HepG2 (cell line): ENCODE results near the gene PYY. TPM values are rescaled to one million over a fixed set of nuclear protein-coding genes. Genes with fewer than 3 reads are reported as not detected.

Experiments
- AGO2 ChIP-seq: fragments of 200-400 bp; formaldehyde crosslinking; optimal IDR thresholded peaks from 2 replicates; pipeline ENCODE3; 2017; ENCODE audit warnings: mild to moderate bottlenecking, low read depth, low read length, moderate library complexity
- CEBPG ChIP-seq: IDR thresholded peaks from 2 replicates; pipeline ENCODE4 v1.6.1; 2016
- CENPBD1 ChIP-seq: sonication (generic); formaldehyde crosslinking; IDR thresholded peaks from 2 replicates; pipeline ENCODE4 v1.8.0; 2022; ENCODE audit warnings: missing genetic modification reagents, low read depth, mild to moderate bottlenecking, borderline replicate concordance
- HDAC6 ChIP-seq: fragments of 200-600 bp; sonication (generic); IDR thresholded peaks from 2 replicates; pipeline ENCODE4 v1.7.0; 2017; ENCODE audit warnings: mild to moderate bottlenecking, antibody characterized with exemption, low read length, low read depth
- HNF4A ChIP-seq: sonication (generic); formaldehyde crosslinking; IDR thresholded peaks from 2 replicates; pipeline ENCODE4 v1.4.0; 2020; ENCODE audit warnings: missing genetic modification reagents
- HNRNPH1 ChIP-seq: fragments of 200-400 bp; formaldehyde crosslinking; optimal IDR thresholded peaks from 2 replicates; pipeline ENCODE3; 2017; ENCODE audit warnings: mild to moderate bottlenecking, low read depth, low read length
- RAD21 ChIP-seq: fragments of 450-650 bp; formaldehyde crosslinking; IDR thresholded peaks from 2 replicates; pipeline ENCODE4 v1.5.0; 2020; ENCODE audit warnings: mild to moderate bottlenecking
- SYNCRIP ChIP-seq: fragments of 200-400 bp; formaldehyde crosslinking; IDR thresholded peaks from 2 replicates; pipeline ENCODE4 v1.6.1; 2018; ENCODE audit warnings: mild to moderate bottlenecking, low read depth, low read length; ENCODE audit not compliant: insufficient read depth
- ZBTB39 ChIP-seq: sonication (generic); formaldehyde crosslinking; IDR thresholded peaks from 2 replicates; pipeline ENCODE4 v1.5.0; 2020; ENCODE audit warnings: missing genetic modification reagents
- ZFYVE20 ChIP-seq: sonication (generic); formaldehyde crosslinking; IDR thresholded peaks from 2 replicates; pipeline ENCODE4 v1.8.0; 2023; ENCODE audit warnings: low read depth, mild to moderate bottlenecking, moderate library complexity, missing genetic modification reagents, borderline replicate concordance
- ZMYM4 ChIP-seq: sonication (generic); formaldehyde crosslinking; IDR thresholded peaks from 2 replicates; pipeline ENCODE4 v1.8.1; 2023; ENCODE audit warnings: mild to moderate bottlenecking, missing genetic modification reagents
- ZNF136 ChIP-seq: sonication (generic); formaldehyde crosslinking; IDR thresholded peaks from 2 replicates; pipeline ENCODE4 v1.8.1; 2022; ENCODE audit warnings: low read depth, mild to moderate bottlenecking, moderate library complexity, missing genetic modification reagents
- ZNF563 ChIP-seq: sonication (generic); formaldehyde crosslinking; IDR thresholded peaks from 2 replicates; pipeline ENCODE4 v1.8.0; 2022; ENCODE audit warnings: mild to moderate bottlenecking, moderate library complexity, missing genetic modification reagents
- ZNF850 ChIP-seq: sonication (generic); formaldehyde crosslinking; conservative IDR thresholded peaks from 2 replicates; pipeline ENCODE4 v1.9.0; 2021; ENCODE audit warnings: mild to moderate bottlenecking, missing genetic modification reagents
- polyA plus RNA-seq, 8 experiments: library from polyadenylated mRNA; depleted of rRNA in 3 of 8; stranded (reverse) in 7 of 8; unstranded in 1 of 8; fragments of >200 nt; fragmentation: Illumina TruSeq in 4 of 8; extraction: Trizol in 4 of 8; gene quantifications; 2 replicates each; pipeline versions ENCODE4 v1.2.1 to v1.2.3, GENCODE V29; 2011 to 2016; ENCODE audit warnings: low read depth in 4 of 8, missing spikeins in 1 of 8, mixed read lengths in 1 of 8; ENCODE audit not compliant: insufficient read depth in 1 of 8
- total RNA-seq, 5 experiments: library from RNA; depleted of rRNA; stranded (reverse); fragments of >200 nt; fragmentation: Illumina TruSeq; extraction: Trizol; gene quantifications; 2 replicates each; pipeline ENCODE4 v1.2.3, GENCODE V29; 2016; ENCODE audit warnings: low read depth in 1 of 5
- TF ChIP-seq, protein P1 (sequence below): sonication (generic); formaldehyde crosslinking; IDR thresholded peaks from 2 replicates; pipeline ENCODE4 v1.8.0; 2022; ENCODE audit warnings: mild to moderate bottlenecking, missing genetic modification reagents, moderate library complexity
- TF ChIP-seq, protein P2 (sequence below): sonication (generic); formaldehyde crosslinking; IDR thresholded peaks from 2 replicates; pipeline ENCODE4 v1.4.0; 2020; ENCODE audit warnings: missing genetic modification reagents

Gene PYY
- total and polyA plus RNA-seq, 2 of the 13 experiments (the other 11 are each of a cell fraction or from before 2014, with no cell fraction given) = 0.25 TPM; not detected in 1

GRCh38 chr17:43994272-43995149 lies 40.8 kb upstream of the PYY start (continued):
- TF ChIP-seq HDAC6 (no peak), HNF4A (CRISPR knock-in tag) (no peak), ZNF850 (CRISPR knock-in tag) (no peak), ZNF563 (no peak), SYNCRIP (no peak), ZNF136 (CRISPR knock-in tag) (no peak), CENPBD1 (CRISPR knock-in tag) (no peak), ZFYVE20 (no peak), ZMYM4 (CRISPR knock-in tag) (no peak), RAD21 (peak; percentile 99), HNRNPH1 (no peak), AGO2 (no peak), CEBPG (CRISPR knock-in tag) (no peak), ZBTB39 (CRISPR knock-in tag) (no peak)
- TF ChIP-seq, protein P1, sequence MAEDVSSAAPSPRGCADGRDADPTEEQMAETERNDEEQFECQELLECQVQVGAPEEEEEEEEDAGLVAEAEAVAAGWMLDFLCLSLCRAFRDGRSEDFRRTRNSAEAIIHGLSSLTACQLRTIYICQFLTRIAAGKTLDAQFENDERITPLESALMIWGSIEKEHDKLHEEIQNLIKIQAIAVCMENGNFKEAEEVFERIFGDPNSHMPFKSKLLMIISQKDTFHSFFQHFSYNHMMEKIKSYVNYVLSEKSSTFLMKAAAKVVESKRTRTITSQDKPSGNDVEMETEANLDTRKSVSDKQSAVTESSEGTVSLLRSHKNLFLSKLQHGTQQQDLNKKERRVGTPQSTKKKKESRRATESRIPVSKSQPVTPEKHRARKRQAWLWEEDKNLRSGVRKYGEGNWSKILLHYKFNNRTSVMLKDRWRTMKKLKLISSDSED = no peak
- TF ChIP-seq, protein P2, sequence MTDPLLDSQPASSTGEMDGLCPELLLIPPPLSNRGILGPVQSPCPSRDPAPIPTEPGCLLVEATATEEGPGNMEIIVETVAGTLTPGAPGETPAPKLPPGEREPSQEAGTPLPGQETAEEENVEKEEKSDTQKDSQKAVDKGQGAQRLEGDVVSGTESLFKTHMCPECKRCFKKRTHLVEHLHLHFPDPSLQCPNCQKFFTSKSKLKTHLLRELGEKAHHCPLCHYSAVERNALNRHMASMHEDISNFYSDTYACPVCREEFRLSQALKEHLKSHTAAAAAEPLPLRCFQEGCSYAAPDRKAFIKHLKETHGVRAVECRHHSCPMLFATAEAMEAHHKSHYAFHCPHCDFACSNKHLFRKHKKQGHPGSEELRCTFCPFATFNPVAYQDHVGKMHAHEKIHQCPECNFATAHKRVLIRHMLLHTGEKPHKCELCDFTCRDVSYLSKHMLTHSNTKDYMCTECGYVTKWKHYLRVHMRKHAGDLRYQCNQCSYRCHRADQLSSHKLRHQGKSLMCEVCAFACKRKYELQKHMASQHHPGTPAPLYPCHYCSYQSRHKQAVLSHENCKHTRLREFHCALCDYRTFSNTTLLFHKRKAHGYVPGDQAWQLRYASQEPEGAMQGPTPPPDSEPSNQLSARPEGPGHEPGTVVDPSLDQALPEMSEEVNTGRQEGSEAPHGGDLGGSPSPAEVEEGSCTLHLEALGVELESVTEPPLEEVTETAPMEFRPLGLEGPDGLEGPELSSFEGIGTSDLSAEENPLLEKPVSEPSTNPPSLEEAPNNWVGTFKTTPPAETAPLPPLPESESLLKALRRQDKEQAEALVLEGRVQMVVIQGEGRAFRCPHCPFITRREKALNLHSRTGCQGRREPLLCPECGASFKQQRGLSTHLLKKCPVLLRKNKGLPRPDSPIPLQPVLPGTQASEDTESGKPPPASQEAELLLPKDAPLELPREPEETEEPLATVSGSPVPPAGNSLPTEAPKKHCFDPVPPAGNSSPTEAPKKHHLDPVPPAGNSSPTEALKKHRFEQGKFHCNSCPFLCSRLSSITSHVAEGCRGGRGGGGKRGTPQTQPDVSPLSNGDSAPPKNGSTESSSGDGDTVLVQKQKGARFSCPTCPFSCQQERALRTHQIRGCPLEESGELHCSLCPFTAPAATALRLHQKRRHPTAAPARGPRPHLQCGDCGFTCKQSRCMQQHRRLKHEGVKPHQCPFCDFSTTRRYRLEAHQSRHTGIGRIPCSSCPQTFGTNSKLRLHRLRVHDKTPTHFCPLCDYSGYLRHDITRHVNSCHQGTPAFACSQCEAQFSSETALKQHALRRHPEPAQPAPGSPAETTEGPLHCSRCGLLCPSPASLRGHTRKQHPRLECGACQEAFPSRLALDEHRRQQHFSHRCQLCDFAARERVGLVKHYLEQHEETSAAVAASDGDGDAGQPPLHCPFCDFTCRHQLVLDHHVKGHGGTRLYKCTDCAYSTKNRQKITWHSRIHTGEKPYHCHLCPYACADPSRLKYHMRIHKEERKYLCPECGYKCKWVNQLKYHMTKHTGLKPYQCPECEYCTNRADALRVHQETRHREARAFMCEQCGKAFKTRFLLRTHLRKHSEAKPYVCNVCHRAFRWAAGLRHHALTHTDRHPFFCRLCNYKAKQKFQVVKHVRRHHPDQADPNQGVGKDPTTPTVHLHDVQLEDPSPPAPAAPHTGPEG = no peak
